Prostate gland (tissue), 2 donors: ENCODE results near the gene PLSCR4. TPM values are rescaled to one million over a fixed set of nuclear protein-coding genes. Genes with fewer than 3 reads are reported as not detected.

Source experiments
- DNase-seq: peaks from one replicate; pipeline ENCODE4 v3.0.0-alpha.2; 2019; ENCODE audit warnings: low spot score
- H3K27ac ChIP-seq, 2 donors: fragments of 200-600 bp; sonication (generic); 2 replicates each; pipeline ENCODE4 v1.5.1; 2017 to 2019
- H3K27me3 ChIP-seq: fragments of 200-600 bp; sonication (generic); replicated peaks from 2 replicates; pipeline ENCODE4 v1.5.1; 2019; ENCODE audit not compliant: insufficient read depth
- H3K36me3 ChIP-seq, 2 donors: fragments of 200-600 bp; sonication (generic); 1 replicate in 1 of 2; 2 replicates in 1 of 2; pipeline versions ENCODE4 v1.5.1 to v1.8.1; 2017 to 2019
- H3K4me1 ChIP-seq: fragments of 200-600 bp; sonication (generic); replicated peaks from 2 replicates; pipeline ENCODE4 v1.5.1; 2019
- H3K4me3 ChIP-seq, 2 donors: fragments of 200-600 bp; sonication (generic); 2 replicates each; pipeline ENCODE4 v1.5.1; 2017 to 2019
- H3K9me3 ChIP-seq: fragments of 200-600 bp; sonication (generic); 2 replicates; pipeline ENCODE4 v1.5.1; 2017
- POLR2A ChIP-seq: fragments of 450-650 bp; IDR thresholded peaks from one replicate; pipeline ENCODE4 v1.6.1; 2016; ENCODE audit warnings: antibody characterized with exemption, mild to moderate bottlenecking
- POLR2AphosphoS5 ChIP-seq: sonication (generic); formaldehyde crosslinking; IDR thresholded peaks from one replicate; pipeline ENCODE4 v1.6.1; 2017; ENCODE audit warnings: antibody characterized with exemption
- WGBS: methylation state at CpG from one replicate; pipeline ENCODE4 v1.1.5; 2018; 5-methylcytosine and 5-hydroxymethylcytosine counted together
- intact Hi-C: fragments of 100-400 bp; cut with DNase I; formaldehyde crosslinking; loops from one replicate; pipeline ENCODE4 v1.14.2; 2022
- total RNA-seq, 2 donors: library from RNA; depleted of rRNA; stranded (reverse); fragments of >200 nt; gene quantifications; one replicate each; pipeline ENCODE4 v1.1.0, GENCODE V29; 2016
- TF ChIP-seq, protein P1 (sequence below), 4 experiments: fragments of 200-600 bp in 2 of 4; fragments of 450-650 bp in 2 of 4; sonication (generic) in 2 of 4; IDR thresholded peaks; 1 replicate in 3 of 4; 2 replicates in 1 of 4; pipeline ENCODE4 v1.5.1; 2016 to 2019; ENCODE audit warnings: antibody characterized with exemption in 4 of 4, mild to moderate bottlenecking in 2 of 4, moderate library complexity in 2 of 4

The PLSCR4 gene
- total RNA-seq, 2 donors from 2014 or later = 14.2 to 77.4 TPM

DNA sequence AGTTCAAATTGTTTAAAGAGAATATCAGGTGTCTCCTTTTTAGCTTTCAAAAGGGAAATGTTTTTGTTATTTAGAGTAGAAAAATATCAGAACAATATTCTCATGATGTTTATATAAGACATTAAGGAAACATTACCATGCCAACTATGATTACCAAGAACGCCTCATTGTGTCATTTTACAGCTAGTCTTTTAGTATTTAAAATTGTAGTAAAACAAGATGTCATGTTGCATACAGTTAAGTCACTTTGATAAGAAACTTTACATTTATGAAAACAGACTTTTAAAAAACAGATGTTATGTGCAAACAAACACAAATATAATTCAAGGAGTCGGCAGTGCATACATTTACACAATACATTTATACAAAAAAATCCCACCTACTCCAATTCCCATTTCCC is 4.4 kb downstream of the PLSCR4 start:
- intact Hi-C loops = no loop called here
- Histone ChIP-seq H3K36me3 (no peaks in the 10 kb centered on the region), H3K27me3 (no peaks in the 10 kb centered on the region), H3K27ac (no peak overlapping the region), H3K4me1 (peaks cover 3% of the 10 kb centered on the region), H3K9me3 (no peaks in the 10 kb centered on the region), H3K4me3 (no peak overlapping the region)
- TF ChIP-seq POLR2A = no peak
- TF ChIP-seq, protein P1, sequence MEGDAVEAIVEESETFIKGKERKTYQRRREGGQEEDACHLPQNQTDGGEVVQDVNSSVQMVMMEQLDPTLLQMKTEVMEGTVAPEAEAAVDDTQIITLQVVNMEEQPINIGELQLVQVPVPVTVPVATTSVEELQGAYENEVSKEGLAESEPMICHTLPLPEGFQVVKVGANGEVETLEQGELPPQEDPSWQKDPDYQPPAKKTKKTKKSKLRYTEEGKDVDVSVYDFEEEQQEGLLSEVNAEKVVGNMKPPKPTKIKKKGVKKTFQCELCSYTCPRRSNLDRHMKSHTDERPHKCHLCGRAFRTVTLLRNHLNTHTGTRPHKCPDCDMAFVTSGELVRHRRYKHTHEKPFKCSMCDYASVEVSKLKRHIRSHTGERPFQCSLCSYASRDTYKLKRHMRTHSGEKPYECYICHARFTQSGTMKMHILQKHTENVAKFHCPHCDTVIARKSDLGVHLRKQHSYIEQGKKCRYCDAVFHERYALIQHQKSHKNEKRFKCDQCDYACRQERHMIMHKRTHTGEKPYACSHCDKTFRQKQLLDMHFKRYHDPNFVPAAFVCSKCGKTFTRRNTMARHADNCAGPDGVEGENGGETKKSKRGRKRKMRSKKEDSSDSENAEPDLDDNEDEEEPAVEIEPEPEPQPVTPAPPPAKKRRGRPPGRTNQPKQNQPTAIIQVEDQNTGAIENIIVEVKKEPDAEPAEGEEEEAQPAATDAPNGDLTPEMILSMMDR (IDR thresholded peaks at IDR 0.05) = no peak
- TF ChIP-seq POLR2AphosphoS5 = no peak
- WGBS = 50% methylated on average over 2 of the region's 2 CpGs
- no peak for DNase-seq

DNA sequence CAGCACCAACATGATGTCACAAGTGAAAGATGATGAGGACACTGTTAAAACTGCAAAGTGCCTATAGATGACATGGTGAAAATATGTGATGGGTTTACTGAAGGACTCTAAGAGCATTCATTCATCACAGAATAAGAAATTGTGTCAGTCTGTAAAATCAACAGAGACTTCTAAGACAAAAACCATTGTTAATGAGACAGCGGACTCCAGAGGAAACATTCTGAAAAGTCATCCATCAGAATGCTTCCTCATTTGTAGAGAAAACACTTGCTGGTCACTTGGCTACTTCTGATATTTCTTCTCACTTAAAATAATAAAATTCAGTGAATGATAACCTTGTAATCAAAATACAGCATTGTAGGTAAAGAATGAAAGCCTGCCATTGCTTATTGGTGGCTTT is 7.3 kb downstream of the PLSCR4 start:
- TF ChIP-seq, protein P1 (IDR thresholded peaks at IDR 0.05) = no peak
- TF ChIP-seq POLR2AphosphoS5 = no peak
- no peak for TF ChIP-seq POLR2A
- intact Hi-C loops = no loop called here
- Histone ChIP-seq H3K9me3 (no peaks in the 10 kb centered on the region), H3K27me3 (no peaks in the 10 kb centered on the region), H3K4me3 (no peak overlapping the region), H3K4me1 (peaks cover under 1% of the 10 kb centered on the region), H3K36me3 (no peaks in the 10 kb centered on the region), H3K27ac (no peak overlapping the region)
- DNase-seq = no peak
- 81% methylated on average over 1 of the region's 1 CpG for WGBS

DNA sequence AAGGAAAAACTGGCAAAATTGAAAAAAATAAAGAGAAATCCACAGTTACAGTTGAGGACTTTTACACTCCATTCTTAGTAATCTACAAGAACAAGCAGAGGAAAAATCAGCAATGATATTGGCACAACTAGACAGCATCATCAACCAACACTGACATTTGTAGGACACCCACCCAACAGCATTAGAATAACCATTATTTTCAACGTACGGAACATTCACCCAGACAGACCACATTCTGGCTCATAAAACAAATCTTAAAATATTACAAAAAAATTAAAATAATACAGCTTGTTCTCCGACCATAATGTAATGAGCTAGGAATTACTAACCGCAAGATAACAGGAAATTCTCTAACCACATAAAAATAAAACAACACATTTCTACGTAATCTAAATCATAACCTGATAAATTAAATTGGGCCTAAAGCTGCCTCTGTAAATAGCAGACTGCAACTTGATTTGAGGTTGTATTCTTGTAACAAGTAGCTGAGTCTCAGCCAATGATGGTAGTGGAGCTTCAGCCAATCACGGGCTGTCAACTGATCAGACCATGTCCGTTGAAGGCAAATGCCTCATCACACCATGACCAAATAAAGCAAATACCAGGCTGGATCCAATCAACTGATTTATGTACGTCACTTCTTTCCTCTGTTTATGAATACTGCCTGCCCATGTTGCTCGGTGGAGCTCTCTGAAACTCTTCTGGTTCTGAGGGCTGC is 9.2 kb downstream of the PLSCR4 start:
- Histone ChIP-seq H3K27me3 (no peaks in the 10 kb centered on the region), H3K9me3 (no peaks in the 10 kb centered on the region), H3K27ac (no peak overlapping the region), H3K36me3 (no peaks in the 10 kb centered on the region), H3K4me3 (no peak overlapping the region), H3K4me1 (no peaks in the 10 kb centered on the region)
- DNase-seq = no peak
- 87% methylated on average over 9 of the region's 9 CpGs for WGBS
- intact Hi-C loops = no loop called here
- TF ChIP-seq POLR2AphosphoS5 = no peak
- TF ChIP-seq, protein P1 (IDR thresholded peaks at IDR 0.05) = no peak
- TF ChIP-seq POLR2A = no peak

DNA sequence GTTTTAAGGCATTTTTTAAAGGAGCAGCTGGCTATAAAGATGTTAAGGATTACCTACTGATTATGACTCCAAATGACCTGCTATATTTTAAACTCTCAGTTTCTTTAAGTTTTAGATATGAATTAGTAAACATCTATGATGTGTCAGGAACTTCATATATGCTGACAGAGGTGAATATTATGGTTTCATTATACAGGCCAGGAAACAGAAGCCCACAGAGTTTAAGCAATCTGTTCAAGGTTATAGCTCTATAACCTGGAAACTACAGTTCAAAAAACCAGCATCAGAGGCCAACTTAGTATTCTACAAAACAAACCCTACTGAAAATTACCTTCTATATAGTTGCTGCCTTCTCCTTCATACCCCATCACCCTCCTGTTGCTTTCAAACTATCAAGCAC is 17.4 kb downstream of the PLSCR4 start:
- DNase-seq = no peak
- no peaks in the 10 kb centered on the region for H3K36me3 ChIP-seq
- no peak overlapping the region for H3K27ac ChIP-seq
- H3K27me3 ChIP-seq = no peaks in the 10 kb centered on the region
- TF ChIP-seq POLR2A (no peak), POLR2AphosphoS5 (no peak)
- TF ChIP-seq, protein P1 (IDR thresholded peaks at IDR 0.05) = no peak
- no peaks in the 10 kb centered on the region for H3K9me3 ChIP-seq
- no peaks in the 10 kb centered on the region for H3K4me1 ChIP-seq
- no peak overlapping the region for H3K4me3 ChIP-seq
- intact Hi-C loops = no loop called here

- Histone ChIP-seq H3K27me3 (no peaks in the 10 kb centered on the region), H3K4me1 (no peaks in the 10 kb centered on the region), H3K36me3 (no peaks in the 10 kb centered on the region), H3K4me3 (no peak overlapping the region), H3K27ac (no peak overlapping the region), H3K9me3 (no peaks in the 10 kb centered on the region)
- intact Hi-C loops = no loop called here
- 95% methylated on average over 1 of the region's 1 CpG for WGBS
- TF ChIP-seq POLR2A (no peak), POLR2AphosphoS5 (no peak)
- TF ChIP-seq, protein P1 (IDR thresholded peaks at IDR 0.05) = no peak
- no peak for DNase-seq
Observed at GRCh38 chr3:146227486-146227885, 23.4 kb downstream of the PLSCR4 start.
